GM12878 (cell line): ENCODE measurements around the gene RAD51B. TPM values are rescaled to one million over a fixed set of nuclear protein-coding genes. Genes with fewer than 3 reads are reported as not detected.

Experiments
- ATAC-seq: fragments of 200-7000 bp; cut with Tn5 transposase; 3 replicates; pipeline ENCODE4 v1.9.1; 2020; ENCODE audit warnings: mild to moderate bottlenecking, moderate library complexity
- BruUV-seq: library from RNA; stranded (reverse); fragments of 400-500 nt; replicated peaks from 2 replicates; lab custom pipeline; 2021; lab: Mats Ljungman, UMichigan
- CTCF ChIA-PET: fragments of 300-600 bp; sonication (Branson Sonifier 250); formaldehyde crosslinking; extraction: SDS; loops from one replicate; lab custom pipeline; 2021; ENCODE audit warnings: inconsistent platforms; lab: Yijun Ruan, JAX
- POLR2A ChIA-PET: fragments of 350-600 bp; formaldehyde crosslinking; extraction: SDS; loops from one replicate; lab custom pipeline; 2021; ENCODE audit warnings: inconsistent platforms; lab: Charles Lee
- RAD21 ChIA-PET: fragments of 300-600 bp; sonication (Branson Sonifier 250); formaldehyde crosslinking; loops from one replicate; lab custom pipeline; 2023; ENCODE audit warnings: antibody characterized with exemption; ENCODE audit not compliant: unreplicated experiment; lab: Charles Lee
- SMC1A ChIA-PET: fragments of 300-600 bp; sonication (Branson Sonifier 250); formaldehyde crosslinking; loops from one replicate; lab custom pipeline; 2023; ENCODE audit not compliant: unreplicated experiment, uncharacterized antibody; lab: Charles Lee
- DNase-seq: peaks from one replicate; pipeline ENCODE4 v3.0.0-alpha.2; 2011; ENCODE audit warnings: low read depth, low spot score
- FAIRE-seq: peaks from 3 replicates; lab custom pipeline; 2011; peaks lifted over from hg19 to GRCh38; lab: Jason Lieb, UNC
- H2AFZ ChIP-seq: 2 replicates; pipeline ENCODE4 v1.6.0; 2011; ENCODE audit warnings: low read depth, low read length, control low read depth; ENCODE audit not compliant: control insufficient read depth
- H3K27ac ChIP-seq: 2 replicates; pipeline ENCODE4 v1.5.1; 2011; ENCODE audit warnings: control low read depth; ENCODE audit not compliant: control insufficient read depth, insufficient read depth
- H3K27me3 ChIP-seq, 2 experiments: replicated peaks in 1 of 2; 2 replicates each; pipeline versions ENCODE4 v1.6.0 to v1.6.1; 2011; ENCODE audit warnings: low read length in 1 of 2; ENCODE audit not compliant: control insufficient read depth in 2 of 2, insufficient read depth in 2 of 2
- H3K36me3 ChIP-seq, 2 experiments: 2 replicates each; pipeline ENCODE4 v1.5.1; 2011; ENCODE audit warnings: low read length in 1 of 2; ENCODE audit not compliant: control insufficient read depth in 2 of 2, insufficient read depth in 2 of 2
- H3K4me1 ChIP-seq: 2 replicates; pipeline ENCODE4 v1.6.1; 2011; ENCODE audit warnings: mild to moderate bottlenecking, low read length, moderate library complexity, mixed read lengths; ENCODE audit not compliant: control insufficient read depth, insufficient read depth
- H3K4me2 ChIP-seq: 2 replicates; pipeline ENCODE4 v1.6.0; 2011; ENCODE audit warnings: control low read depth; ENCODE audit not compliant: control insufficient read depth, insufficient read depth
- H3K4me3 ChIP-seq: fragments of 200-600 bp; sonication (generic); 2 replicates; pipeline ENCODE4 v1.5.1; 2016
- H3K79me2 ChIP-seq: 2 replicates; pipeline ENCODE4 v1.6.0; 2011; ENCODE audit warnings: low read length; ENCODE audit not compliant: control insufficient read depth, insufficient read depth
- H3K9ac ChIP-seq: 2 replicates; pipeline ENCODE4 v1.8.0; 2011; ENCODE audit warnings: low read length, control low read depth, mixed read lengths; ENCODE audit not compliant: control insufficient read depth, insufficient read depth
- H3K9me3 ChIP-seq: replicated peaks from 3 replicates; pipeline ENCODE4 v1.5.1; 2011; ENCODE audit warnings: mild to moderate bottlenecking, low read length; ENCODE audit not compliant: control insufficient read depth, insufficient read depth
- H4K20me1 ChIP-seq: 2 replicates; pipeline ENCODE4 v1.6.0; 2011; ENCODE audit not compliant: control insufficient read depth, insufficient read depth
- BACH1 ChIP-seq: fragments of 450-650 bp; IDR thresholded peaks from 2 replicates; pipeline ENCODE4 v1.6.1; 2017; ENCODE audit warnings: mild to moderate bottlenecking, borderline replicate concordance
- BMI1 ChIP-seq: fragments of 450-650 bp; IDR thresholded peaks from 2 replicates; pipeline ENCODE4 v1.6.1; 2016; ENCODE audit warnings: mild to moderate bottlenecking, moderate library complexity, borderline replicate concordance
- CBFB ChIP-seq: IDR thresholded peaks from 2 replicates; pipeline ENCODE4 v1.6.1; 2016; ENCODE audit warnings: antibody characterized with exemption, low read depth
- FOS ChIP-seq: IDR thresholded peaks from 3 replicates; pipeline ENCODE4 v1.6.1; 2011; ENCODE audit warnings: borderline replicate concordance; ENCODE audit not compliant: insufficient read length; ENCODE audit errors: extremely low read depth
- NR2F1 ChIP-seq: fragments of 450-650 bp; conservative IDR thresholded peaks from 2 replicates; pipeline ENCODE4 v1.6.1; 2017; ENCODE audit warnings: mild to moderate bottlenecking
- PAX5 ChIP-seq: IDR thresholded peaks from 2 replicates; pipeline ENCODE4 v1.6.1; 2011; ENCODE audit warnings: low read depth, low read length, borderline replicate concordance
- RBBP5 ChIP-seq: fragments of 200-600 bp; sonication (generic); conservative IDR thresholded peaks from 2 replicates; pipeline ENCODE4 v1.6.1; 2016
- SMC3 ChIP-seq: IDR thresholded peaks from 2 replicates; pipeline ENCODE4 v1.6.1; 2011; ENCODE audit warnings: low read length, improper control_type of control experiment, borderline replicate concordance
- SREBF1 ChIP-seq: IDR thresholded peaks from 2 replicates; pipeline ENCODE4 v1.6.1; 2012; ENCODE audit warnings: mild to moderate bottlenecking, low read length
- TCF7 ChIP-seq: IDR thresholded peaks from 2 replicates; pipeline ENCODE4 v1.6.1; 2014; ENCODE audit warnings: antibody characterized with exemption, borderline replicate concordance
- ZNF207 ChIP-seq: fragments of 450-650 bp; IDR thresholded peaks from 2 replicates; pipeline ENCODE4 v1.6.1; 2014; ENCODE audit warnings: antibody characterized with exemption, mild to moderate bottlenecking, borderline replicate concordance
- WGBS: methylation state at CpG from one replicate; pipeline ENCODE4 v1.1.6; 2016; ENCODE audit warnings: low lambda C conversion rate; ENCODE audit not compliant: insufficient replicate concordance, insufficient coverage; ENCODE audit errors: missing lambda C conversion rate; 5-methylcytosine and 5-hydroxymethylcytosine counted together
- in situ Hi-C: fragments of 300-500 bp; cut with MboI; formaldehyde crosslinking; loops from 9 replicates; pipeline ENCODE4 v1.14.3; 2018; ENCODE audit warnings: mixed read lengths
- intact Hi-C: fragments of 100-400 bp; cut with micrococcal nuclease; formaldehyde crosslinking; loops from one replicate; pipeline ENCODE4 v1.14.2; 2022; ENCODE audit not compliant: unreplicated experiment
- polyA plus RNA-seq, 11 experiments: library from polyadenylated mRNA; depleted of rRNA in 4 of 11; unstranded in 6 of 11; stranded (reverse) in 5 of 11; fragments of >200 nt; fragmentation: Nextera tagmentation in 4 of 11; fragmentation: Illumina TruSeq in 1 of 11; extraction: Ambion mirVana in 4 of 11; extraction: Trizol in 1 of 11; gene quantifications; 1 replicate in 1 of 11; 2 replicates in 10 of 11; pipeline versions ENCODE4 v1.2.1 to v1.2.3, GENCODE V29; 2011 to 2016; ENCODE audit warnings: inconsistent platforms in 2 of 11, missing spikeins in 2 of 11, low read depth in 1 of 11
- total RNA-seq, 4 experiments: library from RNA; depleted of rRNA in 3 of 4; stranded (reverse); fragments of >200 nt in 3 of 4; fragmentation: Illumina TruSeq in 1 of 4; extraction: Trizol in 1 of 4; gene quantifications; 2 replicates each; pipeline versions ENCODE4 v1.2.1 to v1.2.3, GENCODE V29; 2013 to 2021
- TF ChIP-seq, protein P1 (sequence below): IDR thresholded peaks from 2 replicates; pipeline ENCODE4 v1.6.1; 2012; ENCODE audit warnings: low read depth, low read length, improper control_type of control experiment
- TF ChIP-seq, protein P2 (sequence below): fragments of 450-650 bp; IDR thresholded peaks from 2 replicates; pipeline ENCODE4 v1.6.1; 2017; ENCODE audit warnings: borderline replicate concordance
- TF ChIP-seq, protein P3 (sequence below): IDR thresholded peaks from 2 replicates; pipeline ENCODE4 v1.6.1; 2012; ENCODE audit warnings: mild to moderate bottlenecking, low read depth, low read length

RAD51B gene
- total and polyA plus RNA-seq, 10 of the 15 experiments (the other 5 are each of a cell fraction or from before 2014, with no cell fraction given) = 9.8 to 26.8 (median 21.3) TPM

DNA sequence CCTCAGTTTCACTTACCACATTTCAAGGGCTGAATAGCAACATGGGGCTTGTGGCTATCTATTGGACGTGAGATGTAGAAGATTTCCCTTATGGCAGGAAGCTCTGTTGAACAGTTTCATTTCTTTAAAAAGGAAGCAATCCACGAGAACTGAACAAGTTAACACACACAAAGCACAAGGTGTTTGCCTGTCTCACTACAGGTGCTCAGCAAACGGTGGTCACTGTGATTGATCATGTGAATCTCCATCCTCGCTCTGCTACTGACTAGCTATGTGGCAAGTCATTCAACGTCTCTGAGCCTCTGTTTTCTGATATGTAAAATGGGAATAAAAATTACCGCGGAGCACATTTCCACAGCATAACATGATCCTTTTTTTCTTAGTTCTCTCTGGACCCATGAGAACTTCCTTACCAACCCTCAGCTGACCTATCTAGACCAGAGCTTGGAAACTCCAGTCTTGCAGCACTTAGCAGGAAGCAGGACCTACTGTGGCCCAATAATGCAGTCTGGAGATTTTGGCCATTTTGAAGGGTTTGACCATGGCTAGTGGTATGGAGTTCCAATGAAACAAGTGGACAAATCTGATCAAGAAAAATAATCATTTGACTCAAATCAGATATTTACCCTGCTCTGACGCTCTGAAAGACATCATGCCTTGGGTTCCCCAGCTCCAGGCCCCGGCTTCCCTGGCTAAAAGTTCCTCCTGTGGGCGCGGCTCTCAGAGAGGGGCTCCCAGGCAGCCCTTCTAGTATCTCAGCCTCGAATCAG, 694.4 kb downstream of the RAD51B start (continued):
- TF ChIP-seq, protein P1, sequence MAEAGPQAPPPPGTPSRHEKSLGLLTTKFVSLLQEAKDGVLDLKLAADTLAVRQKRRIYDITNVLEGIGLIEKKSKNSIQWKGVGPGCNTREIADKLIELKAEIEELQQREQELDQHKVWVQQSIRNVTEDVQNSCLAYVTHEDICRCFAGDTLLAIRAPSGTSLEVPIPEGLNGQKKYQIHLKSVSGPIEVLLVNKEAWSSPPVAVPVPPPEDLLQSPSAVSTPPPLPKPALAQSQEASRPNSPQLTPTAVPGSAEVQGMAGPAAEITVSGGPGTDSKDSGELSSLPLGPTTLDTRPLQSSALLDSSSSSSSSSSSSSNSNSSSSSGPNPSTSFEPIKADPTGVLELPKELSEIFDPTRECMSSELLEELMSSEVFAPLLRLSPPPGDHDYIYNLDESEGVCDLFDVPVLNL = no peak
- TF ChIP-seq CBFB = no peak
- TF ChIP-seq RBBP5 = no peak
- no peak for TF ChIP-seq BACH1
- TF ChIP-seq PAX5 = peak; percentile 33; the same call in 1 of the 2 replicates
- TF ChIP-seq, protein P2, sequence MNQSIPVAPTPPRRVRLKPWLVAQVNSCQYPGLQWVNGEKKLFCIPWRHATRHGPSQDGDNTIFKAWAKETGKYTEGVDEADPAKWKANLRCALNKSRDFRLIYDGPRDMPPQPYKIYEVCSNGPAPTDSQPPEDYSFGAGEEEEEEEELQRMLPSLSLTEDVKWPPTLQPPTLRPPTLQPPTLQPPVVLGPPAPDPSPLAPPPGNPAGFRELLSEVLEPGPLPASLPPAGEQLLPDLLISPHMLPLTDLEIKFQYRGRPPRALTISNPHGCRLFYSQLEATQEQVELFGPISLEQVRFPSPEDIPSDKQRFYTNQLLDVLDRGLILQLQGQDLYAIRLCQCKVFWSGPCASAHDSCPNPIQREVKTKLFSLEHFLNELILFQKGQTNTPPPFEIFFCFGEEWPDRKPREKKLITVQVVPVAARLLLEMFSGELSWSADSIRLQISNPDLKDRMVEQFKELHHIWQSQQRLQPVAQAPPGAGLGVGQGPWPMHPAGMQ = no peak
- TF ChIP-seq TCF7 = no peak
- TF ChIP-seq, all 136 proteins: peak for 29

DNA sequence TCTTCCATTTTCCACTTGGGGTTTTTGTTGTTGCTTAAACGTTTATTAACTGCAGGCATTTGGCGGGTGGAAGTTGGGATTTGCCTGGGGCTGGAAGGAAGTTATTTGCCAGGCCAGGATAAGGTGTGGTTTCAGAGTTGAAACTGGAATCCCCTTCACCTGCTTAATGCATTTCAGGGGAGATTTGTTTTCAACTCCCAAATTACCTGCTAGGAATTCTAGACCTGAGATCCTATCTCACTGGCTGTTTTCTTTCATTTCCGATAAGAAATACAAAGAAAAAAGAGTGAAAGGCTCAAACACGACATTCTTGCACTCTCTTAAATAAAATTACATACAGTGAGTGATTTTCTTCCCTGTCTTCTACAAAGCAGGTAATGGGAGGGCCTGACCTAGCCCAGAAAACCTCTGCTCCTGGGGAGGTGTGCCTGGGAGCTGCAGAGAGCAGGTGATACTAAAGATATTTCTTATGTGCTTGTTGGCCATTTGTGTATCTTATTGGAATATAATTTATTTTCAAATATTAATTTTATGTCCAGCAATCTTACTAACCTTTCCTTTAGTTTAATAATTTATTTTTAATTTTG, 695.1 kb downstream of the RAD51B start:
- ATAC-seq (no peak), FAIRE-seq (no peak), DNase-seq (no peak)
- intact Hi-C loops = loop anchor here (10.0 kb wide), 1 partner anchor 170 kb away; no protein-coding TSS in a partner anchor
- ChIA-PET SMC1A (interaction anchor here (0.6 to 2.6 kb wide), 12 partner anchors 9 to 264 kb away, joined by 3 to 19 read pairs (median 4); no protein-coding TSS in a partner anchor), RAD21 (interaction anchor here (0.7 to 3.4 kb wide), 10 partner anchors 8 to 278 kb away, joined by 3 to 16 read pairs (median 4); partner anchors contain the start of gene ZFP36L1), CTCF (interaction anchor here (0.8 to 1.1 kb wide), 2 partner anchors 13 to 77 kb away, joined by 3 to 5 read pairs; no protein-coding TSS in a partner anchor), POLR2A (interaction anchor here (0.5 to 1.7 kb wide), 5 partner anchors 17 to 278 kb away, joined by 3 to 8 read pairs (median 4); partner anchors contain the start of gene ZFP36L1)
- Histone ChIP-seq H3K36me3 (no peaks in the 10 kb centered on the region), H4K20me1 (no peaks in the 10 kb centered on the region), H3K27ac (peak overlapping the region; percentile 85; the same call in 1 of the 2 replicates), H3K9ac (no peak overlapping the region), H3K9me3 (no peaks in the 10 kb centered on the region), H3K4me2 (no peak overlapping the region), H3K79me2 (no peaks in the 10 kb centered on the region), H3K4me3 (no peak overlapping the region), H3K4me1 (peaks cover 31% of the 10 kb centered on the region), H3K27me3 (no peaks in the 10 kb centered on the region), H2AFZ (no peak overlapping the region)
- in situ Hi-C loops = no loop called here
- no TSS peak for BruUV-seq
- WGBS = 97% methylated on average over 4 of the region's 4 CpGs
- TF ChIP-seq SMC3 (no peak), FOS (no peak), SREBF1 (no peak), BMI1 (no peak), NR2F1 (no peak), ZNF207 (no peak)
- TF ChIP-seq, protein P3, sequence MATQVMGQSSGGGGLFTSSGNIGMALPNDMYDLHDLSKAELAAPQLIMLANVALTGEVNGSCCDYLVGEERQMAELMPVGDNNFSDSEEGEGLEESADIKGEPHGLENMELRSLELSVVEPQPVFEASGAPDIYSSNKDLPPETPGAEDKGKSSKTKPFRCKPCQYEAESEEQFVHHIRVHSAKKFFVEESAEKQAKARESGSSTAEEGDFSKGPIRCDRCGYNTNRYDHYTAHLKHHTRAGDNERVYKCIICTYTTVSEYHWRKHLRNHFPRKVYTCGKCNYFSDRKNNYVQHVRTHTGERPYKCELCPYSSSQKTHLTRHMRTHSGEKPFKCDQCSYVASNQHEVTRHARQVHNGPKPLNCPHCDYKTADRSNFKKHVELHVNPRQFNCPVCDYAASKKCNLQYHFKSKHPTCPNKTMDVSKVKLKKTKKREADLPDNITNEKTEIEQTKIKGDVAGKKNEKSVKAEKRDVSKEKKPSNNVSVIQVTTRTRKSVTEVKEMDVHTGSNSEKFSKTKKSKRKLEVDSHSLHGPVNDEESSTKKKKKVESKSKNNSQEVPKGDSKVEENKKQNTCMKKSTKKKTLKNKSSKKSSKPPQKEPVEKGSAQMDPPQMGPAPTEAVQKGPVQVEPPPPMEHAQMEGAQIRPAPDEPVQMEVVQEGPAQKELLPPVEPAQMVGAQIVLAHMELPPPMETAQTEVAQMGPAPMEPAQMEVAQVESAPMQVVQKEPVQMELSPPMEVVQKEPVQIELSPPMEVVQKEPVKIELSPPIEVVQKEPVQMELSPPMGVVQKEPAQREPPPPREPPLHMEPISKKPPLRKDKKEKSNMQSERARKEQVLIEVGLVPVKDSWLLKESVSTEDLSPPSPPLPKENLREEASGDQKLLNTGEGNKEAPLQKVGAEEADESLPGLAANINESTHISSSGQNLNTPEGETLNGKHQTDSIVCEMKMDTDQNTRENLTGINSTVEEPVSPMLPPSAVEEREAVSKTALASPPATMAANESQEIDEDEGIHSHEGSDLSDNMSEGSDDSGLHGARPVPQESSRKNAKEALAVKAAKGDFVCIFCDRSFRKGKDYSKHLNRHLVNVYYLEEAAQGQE = no peak
- TF ChIP-seq, protein P1 = no peak
